ENCODE measurements around the gene PDE4D.
A peak's percentile ranks its signal among the peaks of the same experiment; 100 is the strongest.

- TF ChIP-seq CTCF (IDR thresholded peaks at IDR 0.05) (peak in 1 of 4 donors; percentile 14), POLR2A (IDR thresholded peaks at IDR 0.05) (no peak)
Observed at GRCh38 chr5:59335544-59335943, 558.0 kb downstream of the PDE4D start.

Measured in right lobe of liver (tissue), 4 donors.